Erythroblast (primary cell): ENCODE results near the gene RNF212B.
"Not testable (repeated sequence)": the region's sequence is repeated elsewhere in the genome, so short reads cannot be mapped to it uniquely, and the experiment has no call there.

Experiments used
- DNase-seq, 2 experiments: peaks; one replicate each; lab custom pipeline; 2025; lab: John Stamatoyannopoulos, UW
- GATA1 ChIP-seq: IDR thresholded peaks from 2 replicates; pipeline ENCODE4 v1.6.1; 2011; ENCODE audit warnings: low read depth, mild to moderate bottlenecking, control low read depth, low read length, moderate library complexity
- POLR2A ChIP-seq: IDR thresholded peaks from 2 replicates; pipeline ENCODE4 v1.6.1; 2011; ENCODE audit warnings: mild to moderate bottlenecking, low read length

The RNF212B gene

DNA sequence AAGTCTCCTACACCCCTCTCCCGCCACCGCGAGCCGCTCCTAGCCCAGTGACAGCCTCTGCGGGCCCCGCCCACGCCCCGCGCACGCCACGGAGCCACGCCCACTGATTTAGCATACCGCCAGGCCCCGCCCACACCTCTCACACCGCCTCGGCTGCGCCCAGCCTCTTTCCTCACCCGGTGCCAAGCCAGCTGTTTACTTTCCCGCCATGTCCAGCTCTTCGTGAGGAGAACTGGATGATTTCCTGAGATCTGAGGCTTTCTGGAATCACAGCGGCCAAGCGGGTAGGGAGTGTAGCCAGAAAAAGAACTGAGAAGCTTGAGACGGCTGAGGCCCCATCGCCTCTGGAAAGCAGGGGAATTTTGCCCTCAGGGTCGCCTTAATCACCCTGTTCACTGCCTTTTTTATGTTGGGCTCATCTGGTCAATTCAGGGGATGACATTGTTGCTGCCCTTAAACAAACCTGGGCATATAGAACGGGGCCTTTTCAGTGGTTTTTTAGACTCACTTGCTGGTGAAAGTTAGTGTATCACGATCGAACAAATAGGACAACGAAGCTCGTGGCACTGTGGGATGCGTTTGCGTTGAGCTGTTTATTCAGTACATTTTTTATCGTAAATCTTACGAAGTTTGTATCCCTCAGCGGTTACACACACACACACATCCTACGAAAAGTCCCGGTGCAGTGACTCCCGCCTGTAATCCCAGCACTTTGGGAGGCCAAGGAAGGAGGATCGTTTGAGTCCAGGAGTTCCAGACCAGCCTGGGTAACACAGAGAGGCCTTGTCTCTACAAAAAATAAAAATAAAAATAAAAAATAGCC lies at the start of gene RNF212B:
RNF212B (plus strand) TSS at position 165 of the 823 bp plus-strand sequence. CDS start 2,410 bp downstream, outside the sequence.
- TF ChIP-seq GATA1, result no peak
- TF ChIP-seq POLR2A, result no peak
- peak; percentile 82 to 91 for DNase-seq

DNA sequence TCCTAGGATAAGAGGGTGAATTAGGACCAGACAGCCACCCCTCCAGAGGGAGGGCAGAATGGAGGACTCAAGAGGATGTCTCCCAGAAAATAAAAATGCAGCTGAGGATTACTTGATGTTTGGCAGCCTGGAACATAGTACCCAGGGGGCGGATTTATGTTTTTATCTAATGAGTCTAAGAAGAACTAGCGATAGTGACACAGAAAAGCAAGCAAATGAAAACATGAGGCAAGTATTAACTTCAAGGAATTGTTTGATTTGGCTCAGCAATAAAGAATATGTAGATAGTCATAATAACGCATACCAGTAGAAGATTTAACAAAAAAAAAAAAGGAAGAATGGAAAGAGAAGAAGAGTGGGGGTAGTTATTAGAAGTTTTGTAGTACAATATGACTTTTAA lies 44.3 kb upstream of the RNF212B start:
- TF ChIP-seq POLR2A (no peak), GATA1 (no peak)
- DNase-seq, result no peak

- TF ChIP-seq POLR2A (no peak), GATA1 (no peak)
- no peak for DNase-seq
Observed at GRCh38 chr14:23195552-23196101, 42.1 kb upstream of the RNF212B start.

DNA sequence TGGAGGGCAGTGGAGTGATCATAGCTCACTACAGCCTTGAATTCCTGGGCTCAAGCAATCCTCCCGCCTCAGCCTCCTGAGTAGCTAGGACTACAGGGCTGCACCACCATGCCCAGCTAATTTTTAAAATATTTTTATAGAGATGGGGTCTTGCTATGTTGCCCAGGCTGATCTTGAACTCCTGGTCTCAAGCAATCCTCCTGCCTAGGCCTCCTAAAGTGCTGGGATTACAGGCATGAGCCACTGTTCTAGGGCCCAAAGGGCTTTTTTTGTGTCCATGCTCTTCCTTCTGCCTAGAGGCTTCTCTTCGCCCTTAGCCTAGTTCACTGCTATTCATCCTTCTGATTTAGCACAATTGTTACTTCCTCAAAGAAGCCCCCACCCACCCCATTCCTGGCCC lies 41.2 kb upstream of the RNF212B start:
- not testable (repeated sequence) for DNase-seq

GRCh38 chr14:23199141-23199540 lies 38.6 kb upstream of the RNF212B start:
- not testable (repeated sequence) for DNase-seq

GRCh38 chr14:23202001-23202400 lies 35.7 kb upstream of the RNF212B start:
- TF ChIP-seq GATA1, result no peak
- TF ChIP-seq POLR2A, result no peak
- DNase-seq, result no peak

DNA sequence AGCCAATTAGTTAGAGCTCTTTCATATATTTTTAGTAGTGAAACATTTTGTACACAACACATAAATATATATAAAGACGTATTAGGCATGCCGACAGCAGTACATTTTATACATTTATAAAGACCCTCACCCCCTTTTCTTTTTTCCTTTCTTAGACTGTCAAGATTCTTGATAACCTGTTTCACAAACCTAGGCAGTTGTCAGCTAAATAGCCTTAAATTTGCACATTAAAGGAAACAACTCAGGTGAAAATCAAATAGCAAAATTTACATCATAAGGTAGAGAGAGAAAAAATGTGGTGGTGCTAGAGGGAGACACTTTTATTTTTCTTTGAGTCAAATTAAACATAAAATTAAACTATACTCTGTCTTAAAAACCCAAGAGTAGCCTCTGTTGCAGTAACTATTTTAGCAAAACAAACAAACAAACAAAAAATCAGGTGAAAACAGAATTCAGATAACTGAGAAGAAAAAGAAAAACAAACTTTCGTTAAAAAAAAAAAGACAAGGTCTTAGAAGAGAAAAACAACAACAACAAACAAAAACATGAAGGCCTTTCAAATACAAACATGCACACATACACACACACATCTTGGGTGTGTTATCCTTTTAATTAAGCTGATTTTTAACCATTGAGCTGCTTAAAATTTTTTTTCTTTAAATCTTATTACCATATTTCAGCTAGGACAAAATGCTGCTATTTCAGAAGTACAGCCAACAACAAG lies 31.2 kb upstream of the RNF212B start:
- TF ChIP-seq GATA1 (no peak), POLR2A (no peak)
- DNase-seq, result no peak

DNA sequence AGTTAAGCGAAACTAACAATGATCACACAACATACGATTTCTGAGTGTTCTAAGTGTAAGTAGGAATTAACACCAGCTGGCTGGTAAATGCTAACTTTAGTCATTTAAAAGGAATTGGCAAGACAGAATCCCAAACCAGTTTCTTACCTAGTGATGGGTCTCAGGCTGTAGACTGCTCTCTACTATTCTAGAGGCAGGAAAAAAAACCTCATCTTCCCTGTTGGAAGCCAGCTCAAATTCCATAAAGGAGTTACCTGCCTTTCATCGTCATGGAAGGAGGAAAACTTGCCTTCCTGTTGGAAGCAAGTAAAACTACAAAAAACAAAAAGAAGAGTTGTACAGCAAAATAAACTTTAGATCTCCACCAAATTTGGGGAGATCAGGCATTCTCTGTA lies 30.6 kb upstream of the RNF212B start:
- DNase-seq, result no peak
- TF ChIP-seq POLR2A, result no peak
- TF ChIP-seq GATA1, result no peak

DNA sequence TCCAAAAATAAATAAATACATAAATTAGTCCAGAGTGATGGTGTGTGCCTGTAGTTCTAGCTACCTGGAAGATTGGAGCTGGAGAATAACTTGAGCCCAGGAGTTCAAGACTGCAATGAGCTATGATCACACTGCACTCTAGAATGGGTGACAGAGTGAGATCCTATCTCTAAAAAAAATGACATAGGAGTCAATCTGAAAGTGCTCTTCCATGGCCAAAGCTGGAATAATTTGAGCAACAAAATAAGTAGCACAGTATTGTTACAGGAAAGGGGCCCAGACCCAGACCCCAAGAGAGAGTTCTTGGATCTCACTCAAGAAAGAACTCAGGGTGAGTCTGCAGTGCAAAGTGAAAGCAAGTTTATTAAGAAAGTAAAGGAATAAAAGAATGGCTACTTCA lies 29.4 kb upstream of the RNF212B start:
- no peak for DNase-seq
- TF ChIP-seq POLR2A (no peak), GATA1 (no peak)

DNA sequence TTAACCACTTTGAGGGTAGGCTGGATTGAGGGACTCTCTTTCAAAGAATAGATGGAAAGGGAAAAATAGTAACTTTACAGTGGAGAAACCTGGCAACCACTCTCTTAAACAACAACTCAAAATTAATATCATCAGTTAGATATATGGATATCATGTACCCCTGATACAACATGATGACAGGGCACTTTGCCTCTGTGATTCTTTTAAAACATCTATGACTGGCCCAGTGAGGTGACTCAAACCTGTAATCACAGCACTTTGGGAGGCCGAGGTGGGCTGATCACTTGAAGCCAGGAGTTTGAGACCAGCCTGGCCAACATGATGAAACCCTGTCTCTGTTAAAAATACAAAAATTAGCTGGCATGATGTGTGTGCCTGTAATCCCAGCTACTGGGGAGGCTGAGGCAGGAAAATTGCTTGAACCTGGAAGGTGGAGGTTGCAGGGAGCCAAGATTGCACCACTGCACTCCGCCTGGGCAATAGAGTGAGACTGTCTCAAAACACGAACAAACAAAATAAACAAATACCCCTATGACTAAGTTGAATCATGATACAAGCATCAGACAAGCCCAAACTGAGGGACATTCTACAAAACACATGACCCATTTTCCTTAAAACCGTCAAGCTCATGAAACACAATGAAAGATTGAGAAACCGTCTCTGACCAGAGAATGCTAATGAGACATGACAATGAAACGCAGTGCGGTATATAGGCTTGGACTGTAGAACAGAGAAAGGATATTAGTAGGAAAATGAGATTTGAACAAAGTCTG lies 27.9 kb upstream of the RNF212B start:
- no peak for TF ChIP-seq POLR2A
- TF ChIP-seq GATA1, result no peak

DNA sequence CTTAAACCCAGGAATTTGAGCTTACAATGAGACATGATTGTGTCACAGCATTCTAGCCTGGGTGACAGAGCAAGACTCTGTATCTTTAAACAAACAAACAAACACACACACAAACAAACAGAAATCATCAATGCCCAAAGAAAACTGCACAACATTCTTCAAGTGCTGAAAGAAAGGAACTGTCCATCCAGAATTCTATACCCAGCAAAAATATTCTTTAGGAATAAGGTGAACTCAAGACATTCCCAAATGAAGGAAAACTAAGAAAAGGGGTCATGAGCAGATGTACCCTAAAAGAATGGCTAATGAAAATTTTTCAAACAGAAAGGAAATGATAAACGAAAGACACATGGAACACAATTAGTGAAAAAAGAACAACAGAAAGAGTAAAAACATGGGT lies 22.3 kb upstream of the RNF212B start:
- TF ChIP-seq POLR2A, result no peak
- DNase-seq, result no peak

More for the DNA sequence above, 27.9 kb upstream of the RNF212B start:
- no peak for DNase-seq

DNA sequence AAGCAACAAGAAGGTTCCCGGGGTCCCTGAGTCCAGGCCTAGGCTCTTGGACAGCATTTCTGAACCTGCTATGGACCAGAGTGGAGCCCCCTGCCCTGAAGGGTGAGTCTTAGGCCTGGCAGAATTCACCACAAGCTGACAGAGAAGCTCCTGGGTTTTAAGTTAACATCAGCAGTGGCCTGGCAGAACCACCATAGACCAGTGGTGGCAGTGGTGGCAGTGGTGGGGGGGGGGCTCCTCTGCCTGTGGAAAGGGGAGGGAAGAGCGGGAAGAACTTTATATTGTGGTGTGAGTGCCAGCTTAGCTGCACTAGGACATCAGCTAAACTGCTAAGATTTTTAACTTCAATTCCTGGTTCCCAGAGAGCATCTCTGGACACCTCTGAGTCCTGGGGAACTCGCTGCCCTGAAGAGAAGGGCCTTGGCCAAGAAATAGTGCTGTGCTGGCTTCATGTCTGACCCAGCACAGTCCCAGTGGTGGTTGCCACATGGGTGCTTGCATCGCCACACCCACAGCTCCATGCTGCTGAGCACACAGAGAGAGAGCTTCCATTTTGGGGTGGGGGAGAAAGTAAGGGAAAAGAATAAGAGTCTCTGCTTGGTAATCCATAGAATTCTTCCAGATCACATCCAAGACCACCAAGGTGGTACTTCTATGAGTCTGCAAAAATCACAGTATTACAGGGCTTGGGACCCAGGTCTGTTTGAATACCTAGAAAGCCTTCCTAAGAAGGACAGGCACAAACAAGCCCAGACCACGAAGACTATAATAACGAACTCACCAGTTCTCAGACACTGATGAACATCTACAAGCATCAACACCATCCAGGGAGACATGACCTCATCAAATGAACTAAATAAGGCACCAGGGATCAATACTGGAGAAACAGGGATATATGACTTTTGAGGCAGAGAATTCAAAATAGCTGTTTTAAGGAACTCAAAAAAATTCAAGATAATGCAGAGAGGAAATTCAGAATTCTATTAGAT lies 20.4 kb upstream of the RNF212B start:
- TF ChIP-seq POLR2A (no peak), GATA1 (no peak)

GRCh38 chr14:23219075-23219474 lies 18.7 kb upstream of the RNF212B start:
- no peak for DNase-seq
- TF ChIP-seq POLR2A (no peak), GATA1 (no peak)

More for the DNA sequence above, 20.4 kb upstream of the RNF212B start:
- DNase-seq, result no peak

GRCh38 chr14:23224958-23225357 lies 12.8 kb upstream of the RNF212B start:
- not testable (repeated sequence) for DNase-seq
